GM18519 (cell line): Measurements from ENCODE around the gene OOSP1.
"Not testable (repeated sequence)": the region's sequence is repeated elsewhere in the genome, so short reads cannot be mapped to it uniquely, and the experiment has no call there.

Source experiments
- ATAC-seq: cut with Tn5 transposase; IDR thresholded peaks from one replicate; pipeline ENCODE4 v1.9.1; 2021; ENCODE audit warnings: mild to moderate bottlenecking, moderate library complexity; ENCODE audit not compliant: unreplicated experiment, low FRiP score

The OOSP1 gene, protein sequence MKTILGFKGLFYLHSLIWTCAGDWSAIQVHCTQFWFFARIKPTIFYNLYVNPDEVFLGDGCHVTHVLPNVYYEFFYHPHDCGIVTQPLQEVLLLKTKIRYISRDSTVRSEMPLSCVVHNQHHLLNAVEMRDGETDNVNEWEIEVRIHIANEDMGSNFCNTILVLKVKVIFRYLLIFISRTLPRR

DNA sequence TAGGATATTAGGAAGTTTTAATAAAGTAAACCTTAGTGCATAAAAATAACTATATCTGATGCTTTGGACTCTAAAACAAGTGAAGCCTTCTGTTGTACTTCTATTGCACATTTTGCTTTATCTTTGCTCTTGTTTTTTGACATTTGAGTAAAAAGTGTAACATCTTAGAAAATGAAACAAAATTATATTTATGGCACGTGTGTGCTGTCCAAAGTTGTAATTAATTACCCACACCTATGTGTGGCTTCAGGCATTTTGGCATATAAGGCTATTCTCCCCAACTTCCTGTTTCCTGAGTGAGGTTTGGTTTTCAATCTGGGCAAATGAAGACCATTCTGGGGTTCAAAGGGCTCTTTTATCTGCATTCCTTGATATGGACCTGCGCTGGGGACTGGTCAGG lies at the start of gene OOSP1:
Gene OOSP1 (plus strand): TSS at position 301 of the 400 bp plus-strand sequence. CDS start 23 bp downstream, at position 324.
- ATAC-seq, result no peak

DNA sequence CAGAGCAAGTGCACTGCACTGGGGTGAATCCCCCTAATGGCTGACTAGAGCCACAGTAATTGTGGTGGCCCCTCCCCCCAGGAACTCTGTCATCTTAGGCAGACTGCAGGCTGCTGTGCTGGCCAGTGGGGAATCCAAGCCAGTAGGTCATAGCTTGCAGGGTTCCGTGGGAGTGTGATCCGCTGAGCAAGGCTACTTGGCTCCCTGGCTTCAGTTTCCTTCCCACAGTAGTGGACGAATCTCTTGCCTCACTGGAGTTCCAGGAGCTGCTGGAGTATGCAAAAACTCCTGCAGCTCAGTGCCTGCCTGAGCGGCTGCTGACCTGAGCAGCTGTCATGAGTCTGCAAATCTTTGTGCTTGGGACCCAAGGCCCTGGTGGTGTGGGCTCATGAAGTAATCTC lies 46.5 kb upstream of the OOSP1 start:
- ATAC-seq, result no peak

DNA sequence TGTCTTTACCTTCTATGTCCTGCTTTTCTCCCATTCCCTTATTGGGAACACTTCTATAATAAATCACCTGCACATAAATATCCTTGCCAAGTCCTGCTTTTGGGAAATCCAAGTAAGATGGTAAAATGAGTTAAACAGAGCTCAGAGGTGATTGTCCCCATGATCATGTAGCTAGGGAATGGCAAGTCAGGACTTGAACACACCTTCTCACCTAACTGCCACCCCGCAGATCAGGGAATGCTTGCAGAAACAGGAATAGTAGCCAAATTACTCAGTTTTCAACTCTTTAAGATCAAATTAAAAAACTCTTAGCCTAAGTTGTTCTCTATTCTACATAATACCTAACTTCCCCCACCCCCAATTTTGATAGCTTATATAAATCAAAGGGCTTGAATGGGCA lies 43.6 kb upstream of the OOSP1 start:
- ATAC-seq, result no peak

DNA sequence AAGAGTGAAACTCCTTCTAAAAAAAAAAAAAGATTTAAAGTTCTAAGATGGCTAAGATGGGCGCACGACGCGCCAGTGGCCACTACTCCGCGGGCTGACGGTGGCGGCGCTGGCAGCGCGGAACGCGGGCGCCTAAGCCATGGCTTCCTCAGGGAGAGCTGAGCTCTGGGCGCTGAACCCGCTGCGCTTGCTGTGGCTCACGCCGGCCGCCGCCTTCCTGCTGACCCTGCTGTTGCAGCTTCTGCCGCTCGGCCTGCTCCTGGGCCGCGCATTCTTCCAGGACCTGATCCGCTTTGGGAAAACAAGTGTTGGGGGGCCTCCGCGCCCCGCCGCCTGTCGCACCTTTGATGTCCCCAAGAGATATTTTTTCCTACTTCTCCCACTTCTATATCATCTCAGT lies 40.2 kb upstream of the OOSP1 start:
- no peak for ATAC-seq

DNA sequence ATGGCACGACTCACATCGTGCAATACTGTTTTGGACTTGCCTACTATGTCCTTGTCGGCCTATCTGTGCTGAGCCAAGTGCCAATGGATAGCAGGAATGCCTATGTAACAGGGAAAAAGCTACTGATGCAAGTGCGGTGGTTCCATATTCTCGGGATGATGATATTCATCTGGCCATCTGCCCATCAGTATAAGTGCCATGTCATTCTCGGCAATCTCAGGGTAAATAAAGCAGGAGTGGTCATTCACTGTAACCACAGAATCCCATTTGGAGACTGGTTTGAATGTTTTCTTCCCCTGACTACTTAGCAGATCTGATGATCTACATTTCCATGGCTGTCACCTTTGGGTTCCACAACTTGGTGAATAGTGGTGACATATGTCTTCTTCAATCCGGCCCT lies 39.6 kb upstream of the OOSP1 start:
- no peak for ATAC-seq

DNA sequence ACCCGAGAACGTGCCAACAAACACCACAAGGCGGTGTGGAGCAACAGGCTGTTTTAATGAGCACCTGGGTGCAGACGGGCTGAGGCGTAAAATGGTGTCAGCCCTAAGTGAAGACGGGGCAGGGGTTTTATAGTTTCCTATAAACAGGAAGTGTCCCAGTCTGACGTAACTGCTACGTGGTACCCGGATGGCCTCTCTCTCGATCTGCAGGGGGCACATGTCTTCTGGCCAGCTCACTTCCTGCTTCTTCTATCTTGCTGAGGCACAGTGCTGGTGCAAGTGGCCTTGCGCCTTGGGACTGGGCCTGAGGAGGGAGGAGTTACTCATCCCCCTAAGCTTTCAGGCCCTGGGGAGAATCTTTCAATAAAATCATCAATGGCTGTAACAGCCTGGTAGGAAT lies 38.7 kb upstream of the OOSP1 start:
- no peak for ATAC-seq

DNA sequence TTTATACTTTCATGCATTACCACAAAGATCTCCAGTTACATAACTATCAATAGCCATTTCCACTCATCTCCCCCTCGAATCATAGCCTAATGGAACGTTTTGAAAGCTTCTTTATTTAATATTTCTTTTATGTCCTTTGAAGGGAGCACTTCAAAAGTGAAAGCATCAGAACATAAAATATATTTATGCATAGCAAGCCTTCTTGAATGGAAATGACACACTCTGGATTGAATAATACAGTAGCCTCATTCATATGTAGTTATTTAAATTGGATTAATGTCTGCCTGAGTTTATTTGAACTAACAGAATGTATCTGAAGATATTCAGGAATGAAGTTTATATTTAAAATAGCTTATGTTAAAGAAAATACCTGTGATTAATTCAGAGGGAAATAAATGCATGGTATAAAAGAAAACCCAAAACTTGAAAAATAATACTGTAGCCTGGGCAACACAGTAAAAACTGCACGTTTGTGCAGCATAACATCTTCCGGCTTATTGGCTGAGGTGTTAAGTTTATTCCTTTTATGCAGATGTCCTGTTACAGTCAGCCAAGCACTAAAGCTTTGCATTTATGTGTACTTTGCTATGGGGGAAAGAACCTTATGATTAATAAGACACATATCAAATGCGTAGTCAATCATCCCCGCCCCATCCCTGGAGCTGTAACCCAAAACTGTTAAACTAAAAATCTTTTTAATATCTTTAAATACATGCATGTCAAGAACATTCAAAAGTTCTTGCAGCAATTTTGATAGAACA lies 37.7 kb upstream of the OOSP1 start:
- no peak for ATAC-seq

DNA sequence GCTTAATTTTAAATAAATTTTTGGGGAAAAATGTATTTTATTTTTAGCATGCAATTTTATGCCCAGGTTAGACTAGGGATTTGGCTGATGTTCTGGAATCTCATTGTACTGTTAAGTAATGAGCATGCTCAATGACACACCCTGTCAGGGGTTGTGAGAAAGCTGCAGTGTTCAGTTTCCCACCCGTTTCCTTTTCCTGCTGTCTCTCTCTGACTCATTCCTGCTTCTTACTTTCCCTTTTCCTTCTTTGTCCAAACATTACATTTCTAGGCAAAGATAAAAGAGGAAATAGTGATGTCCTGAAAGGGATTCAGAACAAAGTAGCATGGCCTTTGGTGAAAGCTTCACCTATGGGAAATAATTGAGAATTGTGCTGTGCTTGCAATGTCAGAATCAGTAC lies 36.9 kb upstream of the OOSP1 start:
- ATAC-seq, result no peak

DNA sequence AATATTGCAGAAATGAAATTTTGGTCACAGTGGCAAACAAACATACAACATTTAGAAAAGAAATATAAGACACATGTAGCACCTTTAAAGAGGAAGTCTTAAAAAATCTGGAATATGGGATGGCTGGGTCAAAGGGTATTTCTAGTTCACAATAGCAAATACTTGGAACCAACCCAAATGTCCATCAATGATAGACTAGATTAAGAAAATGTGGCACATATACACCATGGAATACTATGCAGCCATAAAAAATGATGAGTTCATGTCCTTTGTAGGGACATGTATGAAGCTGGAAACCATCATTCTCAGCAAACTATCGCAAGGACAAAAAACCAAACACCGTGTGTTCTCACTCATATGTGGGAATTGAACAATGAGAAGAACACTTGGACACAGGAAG lies 34.7 kb upstream of the OOSP1 start:
- not testable (repeated sequence) for ATAC-seq

DNA sequence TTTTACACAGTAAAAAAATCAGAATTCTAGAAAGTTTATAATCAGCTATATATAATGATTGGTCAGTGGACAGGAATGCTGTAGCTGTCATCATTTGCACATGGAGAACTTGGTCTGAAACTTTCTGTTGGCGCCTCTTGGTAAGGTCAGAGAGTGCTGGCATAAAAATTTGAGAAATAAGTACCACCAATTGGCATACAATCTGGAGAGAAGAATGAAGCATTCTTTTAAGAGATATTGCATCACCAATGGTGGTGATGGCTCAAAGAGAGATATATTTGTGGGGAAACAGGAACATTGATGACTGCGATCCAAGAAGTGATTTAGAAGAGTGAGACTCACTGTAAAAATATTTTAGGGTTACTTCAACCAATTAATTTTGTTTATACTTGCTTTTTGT lies 19.8 kb upstream of the OOSP1 start:
- no peak for ATAC-seq

DNA sequence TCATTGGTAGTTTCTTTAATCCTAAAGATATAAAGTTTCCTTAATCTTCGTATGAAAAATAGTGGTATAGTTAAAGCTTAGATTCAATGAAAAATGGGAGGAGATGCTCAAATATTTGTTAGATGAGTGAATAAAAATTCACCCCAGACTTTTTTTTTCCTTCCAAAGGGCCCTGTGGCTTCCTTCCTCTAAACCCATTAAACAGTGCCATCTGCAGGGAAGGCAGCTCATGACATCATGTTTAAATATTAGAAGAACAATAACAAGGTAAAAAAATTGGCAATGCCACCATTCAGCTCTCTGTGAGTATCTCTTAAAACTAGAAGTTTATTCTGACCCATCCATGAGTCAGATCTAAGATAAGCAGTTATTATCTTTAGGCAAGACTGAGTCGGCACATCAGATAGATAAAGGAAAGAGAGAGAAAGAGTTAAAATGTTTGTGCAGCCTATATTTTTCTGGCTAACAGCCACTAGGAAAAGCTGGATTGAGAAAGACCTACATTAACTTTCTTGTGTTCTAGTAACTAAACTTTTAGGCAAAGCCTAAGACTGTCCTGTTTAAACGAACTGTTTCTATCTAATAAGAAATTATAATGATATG lies 19.1 kb upstream of the OOSP1 start:
- ATAC-seq, result no peak

DNA sequence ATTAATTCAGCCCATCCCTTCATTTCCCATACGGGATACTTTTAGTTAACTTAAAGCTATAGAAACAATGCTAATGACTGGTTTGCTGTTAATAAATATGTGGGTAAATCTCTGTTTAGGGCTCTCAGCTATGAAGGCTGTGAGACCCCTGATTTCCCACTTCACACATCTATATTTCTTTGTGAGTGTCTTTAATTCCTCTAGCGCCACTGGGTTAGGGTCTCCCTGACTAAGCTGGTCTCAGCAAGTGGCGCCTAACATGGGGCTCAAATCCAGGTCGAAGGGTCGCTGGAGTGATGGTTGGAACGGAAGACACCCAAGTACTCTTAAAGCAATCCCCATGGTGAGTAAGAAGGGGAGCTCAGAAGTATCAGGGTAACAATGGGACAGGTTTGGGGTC lies 14.4 kb upstream of the OOSP1 start:
- no peak for ATAC-seq

DNA sequence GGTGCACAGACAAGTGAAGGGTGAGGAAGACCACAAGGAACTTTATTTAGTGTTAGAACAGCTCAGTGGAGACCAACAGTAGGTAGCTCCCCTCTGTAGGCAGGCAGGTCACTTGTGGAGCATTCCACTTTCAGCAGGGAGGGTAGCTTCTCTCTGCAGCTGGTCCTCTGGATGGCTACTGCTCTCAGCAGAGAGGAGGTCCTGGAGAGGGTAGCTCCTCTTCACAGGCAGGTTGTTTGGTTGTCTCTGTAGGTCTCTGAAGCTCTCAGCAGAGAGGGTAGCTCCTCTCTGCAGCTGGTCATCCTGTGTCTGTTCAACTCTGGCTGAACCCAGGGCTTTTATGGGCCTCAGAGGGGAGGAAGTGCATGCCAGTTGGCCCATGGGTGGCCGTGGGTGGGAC lies 6.5 kb upstream of the OOSP1 start:
- no peak for ATAC-seq

DNA sequence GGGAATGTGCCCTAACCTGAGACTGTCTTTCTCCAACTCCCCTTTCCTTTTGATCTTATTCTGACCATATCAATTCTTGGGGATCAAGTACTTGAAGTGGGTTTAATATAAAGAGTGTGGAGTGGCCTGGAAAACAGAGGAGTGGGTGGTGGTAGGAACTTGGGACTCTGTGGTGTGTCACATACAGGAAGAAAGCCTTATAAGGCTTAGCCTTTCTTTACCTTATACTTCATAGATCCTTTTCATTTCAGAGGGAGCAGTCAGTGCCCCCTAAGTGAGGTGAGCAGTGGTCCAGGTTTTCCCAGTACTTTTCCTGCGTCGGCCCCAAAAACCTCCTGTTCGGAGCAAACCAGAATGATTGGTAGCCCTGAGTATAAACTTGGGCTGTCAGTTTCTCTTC lies 486 bp downstream of the OOSP1 start:
- no peak for ATAC-seq

DNA sequence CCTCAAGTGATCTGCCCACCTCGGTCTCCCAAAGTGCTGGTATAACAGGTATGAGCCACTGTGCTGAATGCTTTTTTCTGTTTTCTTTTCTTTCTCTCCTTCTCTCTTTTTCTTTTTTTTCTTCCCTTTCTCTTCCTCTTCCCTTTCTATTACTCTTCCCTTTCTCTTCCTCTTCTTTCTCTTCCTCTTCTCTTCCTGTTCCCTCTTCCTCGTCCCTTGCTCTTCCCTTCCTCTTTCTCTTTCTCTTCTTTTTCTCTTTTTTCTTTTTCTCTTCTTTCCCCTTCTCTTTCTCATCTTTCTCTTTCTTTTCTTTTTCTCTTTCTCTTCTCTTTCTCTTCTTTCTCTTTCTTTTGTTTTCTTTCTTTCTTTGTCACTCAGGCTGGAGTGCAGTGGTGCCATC lies 1.2 kb downstream of the OOSP1 start:
- ATAC-seq, result no peak

DNA sequence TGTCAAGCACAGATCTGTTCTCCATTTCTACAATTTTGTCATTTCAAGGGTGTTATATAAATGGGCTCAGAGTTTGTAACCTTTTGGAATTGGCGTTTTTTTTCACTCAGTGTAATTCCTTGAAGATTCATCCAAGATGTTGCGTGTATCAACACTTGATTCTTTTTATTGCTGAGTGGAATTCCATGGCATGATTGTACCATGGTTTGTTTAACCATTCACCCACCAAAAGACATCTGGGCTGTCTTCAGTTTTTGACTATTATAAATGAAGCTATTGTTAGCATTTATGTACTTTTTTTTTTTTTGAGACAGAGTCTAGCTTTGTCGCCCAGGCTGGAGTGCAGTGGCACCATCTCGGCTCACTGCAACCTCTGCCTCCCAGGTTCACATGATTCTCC lies 2.9 kb downstream of the OOSP1 start:
- no peak for ATAC-seq

DNA sequence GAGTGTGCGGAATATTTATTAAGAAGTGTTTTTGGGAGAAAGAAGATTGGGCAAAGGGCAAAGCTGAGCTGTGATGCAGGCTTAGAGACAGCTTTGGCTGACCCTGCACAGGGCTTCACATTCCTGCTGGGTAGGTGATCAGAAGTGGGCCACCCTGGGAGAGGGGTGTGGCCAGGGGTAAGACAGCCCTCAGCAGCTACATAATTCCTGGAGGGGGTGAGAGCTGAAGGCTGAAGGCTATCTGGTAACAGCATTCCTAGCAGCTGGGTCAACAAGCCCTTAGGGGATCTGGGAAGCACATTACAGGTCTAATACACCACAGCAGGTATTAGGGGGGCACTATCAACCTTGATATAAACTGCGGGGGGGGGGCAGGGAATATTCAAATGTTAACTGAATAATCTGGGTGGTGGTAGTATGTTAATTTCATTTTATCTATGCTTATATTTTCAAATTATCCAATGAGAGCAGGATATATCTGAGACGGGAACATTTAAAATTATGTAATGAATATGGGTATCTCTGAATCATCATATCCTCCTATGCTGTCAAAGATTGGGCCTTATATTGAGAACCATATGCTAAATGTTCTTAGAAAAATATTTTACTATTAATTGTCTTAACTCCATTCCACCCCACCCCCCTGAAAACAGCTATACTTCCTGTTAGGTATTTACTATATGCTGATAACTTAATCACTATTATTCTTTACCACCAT lies 5.9 kb downstream of the OOSP1 start:
- ATAC-seq, result no peak

DNA sequence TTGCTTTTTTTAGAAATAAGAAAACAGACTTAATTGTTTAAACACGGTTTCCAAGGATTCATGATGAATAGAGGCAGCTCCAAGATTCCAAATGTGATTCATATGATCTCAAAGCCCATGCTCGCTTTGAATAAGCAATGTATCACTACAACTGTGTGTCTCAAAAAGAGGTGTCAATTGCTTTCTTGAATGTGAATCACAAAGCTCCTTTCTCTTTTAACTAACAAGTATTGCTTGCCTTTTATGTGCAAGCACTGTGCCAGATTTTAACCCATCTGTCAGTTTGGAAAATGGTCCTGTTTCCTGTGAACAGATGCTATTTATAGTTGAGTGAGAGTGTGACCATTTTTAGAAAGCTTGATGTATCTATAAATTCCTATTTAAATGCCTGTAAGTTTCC lies 6.5 kb downstream of the OOSP1 start:
- ATAC-seq, result no peak

DNA sequence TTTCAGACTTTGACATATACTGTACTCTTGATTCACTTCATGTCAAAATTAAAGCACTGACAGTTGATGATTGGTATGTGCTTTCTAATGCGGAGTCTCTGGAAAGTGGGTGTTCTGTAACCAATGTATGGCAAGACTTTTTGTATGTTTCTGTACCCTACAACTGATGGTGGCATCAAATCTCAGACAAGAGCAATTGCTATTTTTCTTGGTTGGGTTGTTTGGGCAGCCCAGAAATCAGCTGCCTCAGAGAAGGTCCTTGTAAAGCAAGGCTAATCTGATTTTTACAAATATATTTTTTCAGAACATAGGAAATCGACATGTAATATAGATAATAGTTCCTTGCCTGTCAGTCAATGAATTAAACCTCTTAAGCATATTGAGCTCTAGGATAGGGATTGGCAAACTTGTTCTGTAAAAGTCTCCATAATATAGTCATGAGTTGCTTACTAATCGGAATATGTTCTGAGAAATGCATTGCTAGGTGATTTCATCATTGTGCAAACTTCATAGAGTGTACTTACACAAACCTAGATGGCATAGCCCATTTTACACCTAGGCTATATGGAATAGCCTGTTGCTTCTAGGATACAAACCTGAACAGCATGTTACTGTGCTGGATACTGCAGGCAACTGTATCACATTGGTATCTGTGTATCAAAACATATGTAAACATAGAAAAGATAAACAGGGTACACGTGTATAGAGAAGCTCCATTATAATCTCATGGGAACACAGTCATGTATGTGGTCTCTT lies 15.4 kb downstream of the OOSP1 start:
- ATAC-seq, result no peak

DNA sequence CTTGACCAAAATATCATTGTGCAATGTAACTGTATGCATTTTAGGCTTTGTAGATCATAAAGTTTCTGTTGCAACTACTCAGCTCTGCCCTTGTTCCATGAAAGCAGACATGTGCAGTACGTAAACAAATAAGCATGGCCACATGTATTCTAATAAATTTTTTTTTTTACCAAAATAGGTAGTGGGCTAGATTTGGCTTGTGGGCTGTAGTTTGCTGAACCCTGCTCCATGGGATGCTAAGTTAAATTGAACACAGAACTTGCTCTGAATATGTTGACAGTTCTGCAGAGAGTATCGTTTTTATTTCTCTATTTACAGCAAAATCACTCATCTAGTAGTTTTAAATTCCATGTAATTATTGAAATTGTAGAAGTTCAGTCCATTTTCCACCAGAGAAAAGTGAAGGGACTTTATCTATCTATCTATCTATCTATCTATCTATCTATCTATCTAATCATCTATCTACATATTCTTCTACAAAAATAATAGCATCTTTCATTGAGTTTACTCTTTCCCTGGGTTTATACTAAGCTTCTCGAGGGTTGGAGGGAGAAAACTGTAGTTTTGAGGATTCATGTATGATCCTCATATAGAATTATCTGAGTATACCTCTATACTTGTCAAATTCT lies 16.1 kb downstream of the OOSP1 start:
- no peak for ATAC-seq
